ENCODE measurements around the gene SH2D4B. TPM values are rescaled to one million over a fixed set of nuclear protein-coding genes. Genes with fewer than 3 reads are reported as not detected.

SH2D4B gene
- polyA plus RNA-seq, 1 donor from 2014 or later: 1.4 TPM

GRCh38 chr10:80583685-80584084, 46.0 kb downstream of the SH2D4B start:
- H4K20me1 ChIP-seq (ENCODE audit: insufficient read depth): no peaks in the 10 kb centered on the region
- H3F3A ChIP-seq (ENCODE audit: insufficient read depth, low read length, poor library complexity, severe bottlenecking): no peaks in the 10 kb centered on the region
- H3K27ac ChIP-seq (ENCODE audit: low read length): no peak overlapping the region
- no peaks in the 10 kb centered on the region for H3K9me3 ChIP-seq (ENCODE audit: low read length)
- H3K27me3 ChIP-seq (ENCODE audit: insufficient read depth, low read depth, low read length): no peaks in the 10 kb centered on the region
- no peaks in the 10 kb centered on the region for H3K36me3 ChIP-seq (ENCODE audit: insufficient read depth, low read length)
- H2AFZ ChIP-seq (ENCODE audit: low read depth, low read length): no peak overlapping the region
- no peaks in the 10 kb centered on the region for H3K79me2 ChIP-seq (replicated peaks; ENCODE audit: insufficient read depth, low read length)
- H3K4me3 ChIP-seq (ENCODE audit: low read length): no peak overlapping the region
- no peak for TF ChIP-seq RAD21 (conservative IDR thresholded peaks at IDR 0.05)
- TF ChIP-seq MXI1 (conservative IDR thresholded peaks at IDR 0.05; ENCODE audit: poor library complexity, severe bottlenecking): no peak
- no peak for TF ChIP-seq CTCF (IDR thresholded peaks at IDR 0.05; ENCODE audit: poor library complexity, severe bottlenecking)
- no peak for TF ChIP-seq EZH2 (IDR thresholded peaks at IDR 0.05; ENCODE audit: borderline replicate concordance, insufficient read depth, low read length, poor library complexity, severe bottlenecking)
- no peak for TF ChIP-seq EP300 (conservative IDR thresholded peaks at IDR 0.05; ENCODE audit: poor library complexity, severe bottlenecking)
- no peak for TF ChIP-seq REST (IDR thresholded peaks at IDR 0.05; ENCODE audit: borderline replicate concordance)
- TF ChIP-seq SMC3 (conservative IDR thresholded peaks at IDR 0.05; ENCODE audit: poor library complexity): no peak
- TF ChIP-seq POLR2AphosphoS5 (IDR thresholded peaks at IDR 0.05): no peak
- TF ChIP-seq TAF1 (IDR thresholded peaks at IDR 0.05; ENCODE audit: low read depth): no peak
- H3K9me2 ChIP-seq (ENCODE audit: insufficient read depth, low read length): no peaks in the 10 kb centered on the region
- no peak overlapping the region for H3K9ac ChIP-seq (ENCODE audit: low read length)
- H3K4me2 ChIP-seq (ENCODE audit: low read length): no peak overlapping the region

DNA sequence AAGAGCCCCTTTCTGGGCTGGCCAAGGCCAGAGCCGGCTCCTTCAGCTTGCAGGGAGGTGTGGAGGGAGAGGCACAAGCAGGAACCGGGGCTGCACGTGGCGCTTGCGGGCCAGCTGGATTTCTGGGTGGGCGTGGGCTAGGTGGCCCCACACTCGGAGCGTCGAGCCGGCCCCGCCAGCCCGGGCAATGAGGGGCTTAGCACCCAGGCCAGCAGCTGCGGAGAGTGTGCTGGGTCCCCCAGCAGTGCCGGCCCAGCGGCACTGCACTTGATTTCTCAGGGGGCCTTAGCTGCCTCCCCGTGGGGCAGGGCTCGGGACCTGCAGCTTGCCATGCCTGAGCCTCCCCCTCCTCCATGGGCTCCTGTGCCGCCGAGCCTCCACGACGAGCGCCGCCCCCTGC, 48.1 kb downstream of the SH2D4B start:
- Histone ChIP-seq H3K4me3 (ENCODE audit: low read length) (no peak overlapping the region), H3F3A (ENCODE audit: insufficient read depth, low read length, poor library complexity, severe bottlenecking) (no peaks in the 10 kb centered on the region), H3K9me2 (ENCODE audit: insufficient read depth, low read length) (no peaks in the 10 kb centered on the region), H3K79me2 (replicated peaks; ENCODE audit: insufficient read depth, low read length) (no peaks in the 10 kb centered on the region), H3K27me3 (ENCODE audit: insufficient read depth, low read depth, low read length) (no peaks in the 10 kb centered on the region), H3K4me2 (ENCODE audit: low read length) (no peak overlapping the region), H4K20me1 (ENCODE audit: insufficient read depth) (no peaks in the 10 kb centered on the region), H2AFZ (ENCODE audit: low read depth, low read length) (no peak overlapping the region), H3K9me3 (ENCODE audit: low read length) (no peaks in the 10 kb centered on the region), H3K36me3 (ENCODE audit: insufficient read depth, low read length) (no peaks in the 10 kb centered on the region), H3K9ac (ENCODE audit: low read length) (no peak overlapping the region), H3K27ac (ENCODE audit: low read length) (no peak overlapping the region)
- TF ChIP-seq POLR2AphosphoS5 (IDR thresholded peaks at IDR 0.05) (no peak), RAD21 (conservative IDR thresholded peaks at IDR 0.05) (no peak), SMC3 (conservative IDR thresholded peaks at IDR 0.05; ENCODE audit: poor library complexity) (no peak), REST (IDR thresholded peaks at IDR 0.05; ENCODE audit: borderline replicate concordance) (no peak), EP300 (conservative IDR thresholded peaks at IDR 0.05; ENCODE audit: poor library complexity, severe bottlenecking) (no peak), EZH2 (IDR thresholded peaks at IDR 0.05; ENCODE audit: borderline replicate concordance, insufficient read depth, low read length, poor library complexity, severe bottlenecking) (no peak)
